ENCODE results near the gene TMEM176B.

TMEM176B gene

DNA sequence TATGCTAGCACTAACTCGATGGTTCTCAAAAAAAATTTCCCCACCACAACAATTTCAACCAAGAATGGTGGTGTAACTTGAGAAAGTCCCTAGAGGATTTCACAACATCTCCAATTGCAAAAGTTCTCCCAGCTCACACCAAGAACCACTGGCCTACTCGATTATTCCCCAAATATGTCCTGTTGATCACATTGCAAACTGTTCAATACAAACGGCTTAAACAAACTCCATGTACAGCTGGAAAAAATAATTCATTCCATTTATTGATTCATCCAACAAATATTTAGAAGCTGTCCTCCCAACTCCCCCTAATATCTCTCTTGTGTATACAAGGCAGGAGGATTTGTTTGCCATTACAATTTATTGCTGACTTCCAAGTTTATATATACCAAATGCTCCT lies 19.1 kb downstream of the TMEM176B start:
- DNase-seq, result peak in 1 of 2 donors; percentile 41
- H2AK5ac ChIP-seq (ENCODE audit: low read length), result no peak overlapping the region
- no peak overlapping the region for H4K91ac ChIP-seq (ENCODE audit: low read depth, low read length)
- H3K4me2 ChIP-seq (ENCODE audit: low read length), result no peak overlapping the region
- H3K9ac ChIP-seq (ENCODE audit: low read length), result no peak overlapping the region
- H2AFZ ChIP-seq (ENCODE audit: insufficient read depth, low read length, poor library complexity), result no peak overlapping the region
- no CpG with 5 or more reads among the region's 3 CpGs for WGBS (ENCODE audit: extremely low coverage, insufficient coverage, insufficient read length)
- H3K36me3 ChIP-seq (ENCODE audit: control insufficient read depth in 1 of 2, insufficient read depth in 2 of 2, low read length in 2 of 2), result no peaks in the 10 kb centered on the region
- H2BK12ac ChIP-seq (ENCODE audit: low read length), result no peak overlapping the region
- H4K8ac ChIP-seq (ENCODE audit: low read depth, low read length), result no peak overlapping the region
- H3K4ac ChIP-seq (ENCODE audit: low read depth, low read length), result no peak overlapping the region
- H2BK5ac ChIP-seq (ENCODE audit: low read depth, low read length, poor library complexity), result no peak overlapping the region
- H3K14ac ChIP-seq (ENCODE audit: low read length), result no peak overlapping the region
- no peak overlapping the region for H3K4me3 ChIP-seq (ENCODE audit: low read depth, low read length)
- H3K79me2 ChIP-seq (ENCODE audit: control insufficient read depth, insufficient read depth, low read length, poor library complexity), result no peaks in the 10 kb centered on the region
- no peaks in the 10 kb centered on the region for H3K79me1 ChIP-seq (ENCODE audit: low read length)
- peaks cover 0 to 3% of the 10 kb centered on the region in 2 experiments for H3K4me1 ChIP-seq (ENCODE audit: control insufficient read depth in 1 of 2, insufficient read depth in 2 of 2, low read length in 2 of 2)
- no peak overlapping the region for H2BK120ac ChIP-seq (ENCODE audit: insufficient read depth, low read length, poor library complexity)
- H3K18ac ChIP-seq (ENCODE audit: low read length), result no peak overlapping the region
- no peaks in the 10 kb centered on the region for H3K9me3 ChIP-seq (ENCODE audit: insufficient read depth, low read depth, low read length)
- no peak overlapping the region for H4K12ac ChIP-seq (ENCODE audit: low read depth, low read length)
- H3K27me3 ChIP-seq (ENCODE audit: insufficient read depth, low read length), result no peaks in the 10 kb centered on the region
- H3K27ac ChIP-seq (ENCODE audit: low read depth, low read length), result no peak overlapping the region
- no peak overlapping the region for H3K23ac ChIP-seq (ENCODE audit: low read length)

DNA sequence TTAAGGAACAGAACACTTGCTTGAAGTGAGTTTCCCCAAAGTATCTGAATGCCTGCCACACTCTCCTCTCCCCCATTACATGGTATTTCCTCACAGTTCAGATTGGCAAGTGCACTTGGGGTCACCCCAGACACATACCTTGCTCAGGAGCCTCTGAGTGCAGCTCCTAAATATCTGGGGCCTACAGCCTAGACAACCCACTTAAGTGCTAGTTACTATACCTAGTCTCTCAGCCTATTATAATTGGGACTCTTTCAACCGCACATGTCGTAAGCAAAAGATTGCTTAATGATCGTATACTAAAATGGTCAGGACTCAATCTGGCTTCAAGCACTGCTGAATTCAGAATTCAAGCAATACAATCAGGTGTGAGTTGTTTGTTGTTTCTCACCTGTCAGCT lies 19.9 kb downstream of the TMEM176B start:
- H2BK120ac ChIP-seq (ENCODE audit: insufficient read depth, low read length, poor library complexity), result no peak overlapping the region

DNA sequence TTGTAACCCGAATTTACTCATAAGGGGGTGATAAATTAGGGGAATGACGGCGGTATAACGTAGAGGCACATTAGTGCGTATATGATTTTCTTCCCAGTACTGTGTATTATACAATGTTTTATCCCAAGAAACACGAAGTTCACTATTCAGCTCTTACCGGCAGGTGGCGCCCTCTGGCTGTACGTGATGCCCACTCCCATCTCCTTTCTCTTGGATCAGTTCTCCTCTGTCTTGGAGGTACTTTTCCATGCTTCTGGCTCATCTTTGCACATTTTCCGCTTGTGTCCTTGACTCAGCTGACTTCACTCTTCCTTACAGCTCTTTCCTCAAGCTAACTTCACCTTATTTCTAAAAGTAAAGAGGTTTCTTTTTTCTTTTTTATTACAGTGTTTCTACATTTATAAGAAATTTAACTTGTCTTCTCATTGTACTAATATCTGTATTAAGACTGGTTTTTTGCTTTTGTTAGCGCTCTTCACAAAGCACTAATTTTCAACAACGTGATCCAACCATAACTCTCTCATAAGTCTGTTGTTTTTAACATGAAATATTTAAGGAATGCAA lies 21.3 kb downstream of the TMEM176B start:
- Histone ChIP-seq H3K9ac (ENCODE audit: low read length) (no peak overlapping the region), H3K18ac (ENCODE audit: low read length) (no peak overlapping the region), H2BK120ac (ENCODE audit: insufficient read depth, low read length, poor library complexity) (no peak overlapping the region), H3K79me2 (ENCODE audit: control insufficient read depth, insufficient read depth, low read length, poor library complexity) (no peaks in the 10 kb centered on the region), H3K23ac (ENCODE audit: low read length) (no peak overlapping the region), H3K9me3 (ENCODE audit: insufficient read depth, low read depth, low read length) (no peaks in the 10 kb centered on the region), H3K14ac (ENCODE audit: low read length) (no peak overlapping the region), H3K4me2 (ENCODE audit: low read length) (no peak overlapping the region), H2BK5ac (ENCODE audit: low read depth, low read length, poor library complexity) (no peak overlapping the region), H4K8ac (ENCODE audit: low read depth, low read length) (no peak overlapping the region), H2AK5ac (ENCODE audit: low read length) (no peak overlapping the region), H3K4me1 (ENCODE audit: control insufficient read depth in 1 of 2, insufficient read depth in 2 of 2, low read length in 2 of 2) (no peaks in the 10 kb centered on the region), H4K91ac (ENCODE audit: low read depth, low read length) (no peak overlapping the region), H2AFZ (ENCODE audit: insufficient read depth, low read length, poor library complexity) (no peak overlapping the region), H3K36me3 (ENCODE audit: control insufficient read depth in 1 of 2, insufficient read depth in 2 of 2, low read length in 2 of 2) (no peaks in the 10 kb centered on the region), H3K4ac (ENCODE audit: low read depth, low read length) (no peak overlapping the region), H3K79me1 (ENCODE audit: low read length) (no peaks in the 10 kb centered on the region), H3K27ac (ENCODE audit: low read depth, low read length) (no peak overlapping the region), H3K27me3 (ENCODE audit: insufficient read depth, low read length) (no peaks in the 10 kb centered on the region), H4K12ac (ENCODE audit: low read depth, low read length) (no peak overlapping the region), H3K4me3 (ENCODE audit: low read depth, low read length) (no peak overlapping the region), H2BK12ac (ENCODE audit: low read length) (no peak overlapping the region)
- peak; percentile 84 to 98 for DNase-seq
- WGBS (ENCODE audit: extremely low coverage, insufficient coverage, insufficient read length), result no CpG with 5 or more reads among the region's 12 CpGs

More for the DNA sequence above, 19.9 kb downstream of the TMEM176B start:
- Histone ChIP-seq H3K9ac (ENCODE audit: low read length) (no peak overlapping the region), H3K27ac (ENCODE audit: low read depth, low read length) (no peak overlapping the region), H4K91ac (ENCODE audit: low read depth, low read length) (no peak overlapping the region), H2AFZ (ENCODE audit: insufficient read depth, low read length, poor library complexity) (no peak overlapping the region), H3K79me2 (ENCODE audit: control insufficient read depth, insufficient read depth, low read length, poor library complexity) (no peaks in the 10 kb centered on the region), H3K4ac (ENCODE audit: low read depth, low read length) (no peak overlapping the region), H3K4me2 (ENCODE audit: low read length) (no peak overlapping the region), H3K4me3 (ENCODE audit: low read depth, low read length) (no peak overlapping the region), H2AK5ac (ENCODE audit: low read length) (no peak overlapping the region), H3K27me3 (ENCODE audit: insufficient read depth, low read length) (no peaks in the 10 kb centered on the region), H3K79me1 (ENCODE audit: low read length) (no peaks in the 10 kb centered on the region), H3K36me3 (ENCODE audit: control insufficient read depth in 1 of 2, insufficient read depth in 2 of 2, low read length in 2 of 2) (no peaks in the 10 kb centered on the region), H3K4me1 (ENCODE audit: control insufficient read depth in 1 of 2, insufficient read depth in 2 of 2, low read length in 2 of 2) (peaks cover 0 to 3% of the 10 kb centered on the region in 2 experiments), H4K12ac (ENCODE audit: low read depth, low read length) (no peak overlapping the region), H3K14ac (ENCODE audit: low read length) (no peak overlapping the region), H3K18ac (ENCODE audit: low read length) (no peak overlapping the region), H2BK5ac (ENCODE audit: low read depth, low read length, poor library complexity) (no peak overlapping the region), H3K23ac (ENCODE audit: low read length) (no peak overlapping the region), H3K9me3 (ENCODE audit: insufficient read depth, low read depth, low read length) (no peaks in the 10 kb centered on the region), H4K8ac (ENCODE audit: low read depth, low read length) (no peak overlapping the region), H2BK12ac (ENCODE audit: low read length) (no peak overlapping the region)
- WGBS (ENCODE audit: extremely low coverage, insufficient coverage, insufficient read length), result no CpG with 5 or more reads among the region's 3 CpGs
- DNase-seq, result no peak

DNA sequence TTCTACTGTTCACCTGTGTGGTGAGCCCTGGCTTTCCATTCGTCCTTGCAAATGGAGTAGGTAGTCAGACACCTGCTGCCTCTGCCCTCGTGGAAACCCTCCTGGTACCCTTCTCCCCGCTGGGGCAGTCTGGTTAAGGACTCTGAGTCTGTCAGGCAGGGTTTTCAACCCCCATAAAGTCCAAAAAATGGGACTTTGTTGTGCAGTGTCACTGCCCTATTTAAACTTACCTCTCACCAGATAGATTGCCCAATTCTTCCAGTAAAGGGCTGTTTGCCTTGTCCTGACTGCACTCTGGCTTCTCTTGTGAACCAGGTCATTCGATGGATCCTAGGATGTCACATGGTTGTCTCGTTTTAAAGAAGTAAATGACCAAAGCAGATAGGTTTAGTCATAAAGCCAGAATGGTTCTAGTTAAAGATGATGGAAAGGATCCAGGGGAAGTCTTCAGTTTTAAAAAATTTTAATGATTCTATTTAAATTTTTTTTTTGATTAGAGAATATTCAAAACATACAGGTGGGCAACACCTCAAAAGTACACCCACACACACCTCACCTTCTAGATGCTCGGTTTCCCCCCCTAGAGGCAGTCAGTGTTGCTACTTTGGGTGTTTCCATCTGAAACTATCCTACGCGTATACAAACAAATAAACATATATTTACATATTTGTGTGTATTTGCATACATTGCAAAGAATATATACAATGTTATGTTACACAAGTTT lies 22.0 kb downstream of the TMEM176B start:
- no peaks in the 10 kb centered on the region for H3K36me3 ChIP-seq (ENCODE audit: control insufficient read depth in 1 of 2, insufficient read depth in 2 of 2, low read length in 2 of 2)
- H2AK5ac ChIP-seq (ENCODE audit: low read length), result no peak overlapping the region
- H3K18ac ChIP-seq (ENCODE audit: low read length), result no peak overlapping the region
- H3K79me1 ChIP-seq (ENCODE audit: low read length), result no peaks in the 10 kb centered on the region
- no peak overlapping the region for H4K12ac ChIP-seq (ENCODE audit: low read depth, low read length)
- WGBS (ENCODE audit: extremely low coverage, insufficient coverage, insufficient read length), result no CpG with 5 or more reads among the region's 8 CpGs
- H3K9me3 ChIP-seq (ENCODE audit: insufficient read depth, low read depth, low read length), result no peaks in the 10 kb centered on the region
- H3K4me1 ChIP-seq (ENCODE audit: control insufficient read depth in 1 of 2, insufficient read depth in 2 of 2, low read length in 2 of 2), result no peaks in the 10 kb centered on the region
- no peak overlapping the region for H3K27ac ChIP-seq (ENCODE audit: low read depth, low read length)
- H3K9ac ChIP-seq (ENCODE audit: low read length), result no peak overlapping the region
- H3K23ac ChIP-seq (ENCODE audit: low read length), result no peak overlapping the region
- H3K14ac ChIP-seq (ENCODE audit: low read length), result no peak overlapping the region
- H3K27me3 ChIP-seq (ENCODE audit: insufficient read depth, low read length), result no peaks in the 10 kb centered on the region
- H2BK12ac ChIP-seq (ENCODE audit: low read length), result no peak overlapping the region
- H3K79me2 ChIP-seq (ENCODE audit: control insufficient read depth, insufficient read depth, low read length, poor library complexity), result no peaks in the 10 kb centered on the region
- no peak overlapping the region for H2BK5ac ChIP-seq (ENCODE audit: low read depth, low read length, poor library complexity)
- H2AFZ ChIP-seq (ENCODE audit: insufficient read depth, low read length, poor library complexity), result no peak overlapping the region
- H3K4me2 ChIP-seq (ENCODE audit: low read length), result no peak overlapping the region
- no peak overlapping the region for H4K91ac ChIP-seq (ENCODE audit: low read depth, low read length)
- H3K4me3 ChIP-seq (ENCODE audit: low read depth, low read length), result no peak overlapping the region
- no peak overlapping the region for H3K4ac ChIP-seq (ENCODE audit: low read depth, low read length)
- no peak for DNase-seq
- H2BK120ac ChIP-seq (ENCODE audit: insufficient read depth, low read length, poor library complexity), result no peak overlapping the region
- no peak overlapping the region for H4K8ac ChIP-seq (ENCODE audit: low read depth, low read length)
